IgD-negative memory B cell (primary cell): ENCODE measurements around the gene GRHL1. TPM values are rescaled to one million over a fixed set of nuclear protein-coding genes. Genes with fewer than 3 reads are reported as not detected.

Experiments
- H3K27ac Mint-ChIP-seq, 3 donors: one replicate each; pipeline ENCODE4 v1.8.0; 2020 to 2022; ENCODE audit warnings: mild to moderate bottlenecking in 3 of 3, mixed read lengths in 3 of 3, moderate library complexity in 1 of 3
- H3K27me3 Mint-ChIP-seq: one replicate; pipeline ENCODE4 v1.8.0; 2021; ENCODE audit warnings: mixed read lengths
- H3K36me3 Mint-ChIP-seq: one replicate; pipeline ENCODE4 v1.8.0; 2020; ENCODE audit warnings: mild to moderate bottlenecking, mixed read lengths
- H3K4me1 Mint-ChIP-seq, 3 donors: one replicate each; pipeline ENCODE4 v1.8.0; 2020 to 2022; ENCODE audit warnings: mixed read lengths in 3 of 3, mild to moderate bottlenecking in 1 of 3
- H3K4me3 Mint-ChIP-seq, 4 donors: one replicate each; pipeline ENCODE4 v1.8.0; 2020 to 2022; ENCODE audit warnings: mild to moderate bottlenecking in 4 of 4, mixed read lengths in 4 of 4, moderate library complexity in 3 of 4
- H3K9me3 Mint-ChIP-seq, 3 donors: one replicate each; pipeline ENCODE4 v1.8.0; 2020 to 2021; ENCODE audit warnings: mixed read lengths in 3 of 3, mild to moderate bottlenecking in 1 of 3
- polyA plus RNA-seq: library from polyadenylated mRNA; unstranded; fragments of 300-500 nt; fragmentation: Illumina TruSeq; gene quantifications from one replicate; pipeline ENCODE4 v1.2.3, GENCODE V29; 2021

The GRHL1 gene
- polyA plus RNA-seq, 1 donor from 2014 or later: 0.16 TPM

DNA sequence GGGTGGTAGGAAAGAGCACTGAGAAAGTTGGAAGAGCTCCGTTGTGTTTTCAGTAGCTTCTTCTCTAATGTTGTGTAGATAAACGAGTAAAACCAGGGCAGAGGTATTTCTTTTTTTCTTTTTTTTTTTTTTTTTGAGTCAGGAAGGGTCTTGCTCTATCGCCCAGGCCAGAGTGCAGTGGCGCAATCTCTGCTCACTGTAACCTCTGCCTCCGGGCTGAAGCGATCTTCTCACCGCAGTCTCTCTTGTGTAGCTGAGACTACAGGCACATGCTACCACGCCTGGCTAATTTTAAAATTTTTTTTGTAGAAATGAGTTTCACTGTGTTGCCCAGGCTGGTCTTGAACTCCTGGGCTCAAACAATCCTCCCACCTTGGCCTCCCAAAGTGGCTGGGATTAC lies 6.6 kb downstream of the GRHL1 start:
- peaks cover 0 to under 1% (median 0%) of the 10 kb centered on the region in 3 donors for H3K4me1 Mint-ChIP-seq
- H3K4me3 Mint-ChIP-seq: no peak overlapping the region
- peaks cover 17% of the 10 kb centered on the region for H3K27me3 Mint-ChIP-seq
- no peaks in the 10 kb centered on the region for H3K9me3 Mint-ChIP-seq
- no peak overlapping the region for H3K27ac Mint-ChIP-seq
- peaks cover 2% of the 10 kb centered on the region for H3K36me3 Mint-ChIP-seq

DNA sequence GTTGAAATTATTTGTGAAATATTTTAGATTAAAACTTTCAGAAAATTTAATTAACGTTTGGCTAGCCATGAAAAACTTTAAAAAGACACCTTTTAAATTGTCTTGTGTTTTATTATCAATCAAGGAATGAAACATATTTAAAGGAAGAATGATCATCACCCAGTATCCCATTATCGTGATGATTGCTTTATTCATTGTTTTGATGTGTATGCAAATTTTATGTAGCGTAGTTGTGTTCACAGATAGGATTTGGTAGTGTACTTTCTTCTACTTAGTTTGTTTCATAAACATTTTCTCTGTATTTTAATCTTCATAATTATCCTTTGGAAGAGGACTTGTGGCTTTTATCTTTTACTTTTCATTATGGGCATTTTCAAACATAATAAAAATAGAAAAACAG lies 7.8 kb downstream of the GRHL1 start:
- H3K4me1 Mint-ChIP-seq: no peaks in the 10 kb centered on the region
- peaks cover 14% of the 10 kb centered on the region for H3K27me3 Mint-ChIP-seq
- peaks cover 2% of the 10 kb centered on the region for H3K36me3 Mint-ChIP-seq
- no peak overlapping the region for H3K27ac Mint-ChIP-seq
- no peak overlapping the region for H3K4me3 Mint-ChIP-seq
- no peaks in the 10 kb centered on the region for H3K9me3 Mint-ChIP-seq

DNA sequence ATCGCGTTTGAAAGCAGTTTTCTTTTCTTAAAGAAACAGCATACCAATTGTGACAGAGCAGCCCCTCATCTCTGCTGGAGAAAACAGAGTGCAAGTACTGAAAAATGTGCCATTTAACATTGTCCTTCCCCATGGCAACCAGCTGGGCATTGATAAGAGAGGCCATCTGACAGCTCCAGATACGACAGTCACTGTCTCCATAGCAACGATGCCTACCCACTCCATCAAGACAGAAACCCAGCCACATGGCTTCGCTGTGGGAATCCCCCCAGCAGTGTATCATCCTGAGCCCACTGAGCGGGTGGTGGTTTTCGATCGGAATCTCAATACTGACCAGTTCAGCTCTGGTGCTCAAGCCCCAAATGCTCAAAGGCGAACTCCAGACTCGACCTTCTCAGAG lies 9.5 kb downstream of the GRHL1 start:
- peaks cover 2% of the 10 kb centered on the region for H3K36me3 Mint-ChIP-seq
- no peak overlapping the region for H3K4me3 Mint-ChIP-seq
- H3K4me1 Mint-ChIP-seq: peaks cover 5 to 7% (median 5%) of the 10 kb centered on the region in 3 donors
- H3K27me3 Mint-ChIP-seq: peaks cover 4% of the 10 kb centered on the region
- no peak overlapping the region for H3K27ac Mint-ChIP-seq
- H3K9me3 Mint-ChIP-seq: no peaks in the 10 kb centered on the region

DNA sequence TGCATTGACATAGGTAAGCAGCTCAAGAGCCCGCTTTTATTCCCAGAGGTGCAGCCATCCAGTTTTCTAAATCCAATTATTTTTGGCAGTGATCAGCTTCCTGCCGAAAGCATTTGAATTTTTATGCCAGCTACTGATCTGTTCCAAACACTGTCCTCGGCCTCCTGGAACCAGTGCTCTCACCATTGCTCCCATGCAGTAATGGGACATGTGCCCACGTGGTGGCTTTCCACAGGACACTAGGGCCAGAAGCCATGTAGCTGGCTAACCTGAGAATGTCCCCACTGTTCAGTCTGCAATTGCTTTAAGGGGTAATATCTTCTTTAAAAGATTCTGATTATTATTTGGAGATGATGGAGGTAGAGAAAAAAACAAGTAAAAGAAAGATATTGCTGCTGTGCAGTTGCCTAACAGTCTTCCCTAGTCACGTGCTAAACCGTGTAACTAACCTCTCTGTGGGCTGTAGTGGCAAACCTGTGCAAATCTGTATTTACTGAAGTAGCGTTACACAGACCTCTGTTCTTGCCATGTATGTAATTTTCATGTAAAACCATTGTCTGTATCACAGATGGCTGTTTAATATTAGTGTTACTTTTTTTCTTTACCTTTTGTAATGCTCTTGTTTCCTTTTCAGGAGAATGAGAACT lies 13.0 kb downstream of the GRHL1 start:
- H3K36me3 Mint-ChIP-seq: peaks cover 2% of the 10 kb centered on the region
- H3K9me3 Mint-ChIP-seq: no peaks in the 10 kb centered on the region
- no peaks in the 10 kb centered on the region for H3K27me3 Mint-ChIP-seq
- H3K4me1 Mint-ChIP-seq: peaks cover 11 to 19% (median 17%) of the 10 kb centered on the region in 3 donors
- peak overlapping the region in 1 of 3 donors; percentile 82 for H3K27ac Mint-ChIP-seq
- no peak overlapping the region for H3K4me3 Mint-ChIP-seq

DNA sequence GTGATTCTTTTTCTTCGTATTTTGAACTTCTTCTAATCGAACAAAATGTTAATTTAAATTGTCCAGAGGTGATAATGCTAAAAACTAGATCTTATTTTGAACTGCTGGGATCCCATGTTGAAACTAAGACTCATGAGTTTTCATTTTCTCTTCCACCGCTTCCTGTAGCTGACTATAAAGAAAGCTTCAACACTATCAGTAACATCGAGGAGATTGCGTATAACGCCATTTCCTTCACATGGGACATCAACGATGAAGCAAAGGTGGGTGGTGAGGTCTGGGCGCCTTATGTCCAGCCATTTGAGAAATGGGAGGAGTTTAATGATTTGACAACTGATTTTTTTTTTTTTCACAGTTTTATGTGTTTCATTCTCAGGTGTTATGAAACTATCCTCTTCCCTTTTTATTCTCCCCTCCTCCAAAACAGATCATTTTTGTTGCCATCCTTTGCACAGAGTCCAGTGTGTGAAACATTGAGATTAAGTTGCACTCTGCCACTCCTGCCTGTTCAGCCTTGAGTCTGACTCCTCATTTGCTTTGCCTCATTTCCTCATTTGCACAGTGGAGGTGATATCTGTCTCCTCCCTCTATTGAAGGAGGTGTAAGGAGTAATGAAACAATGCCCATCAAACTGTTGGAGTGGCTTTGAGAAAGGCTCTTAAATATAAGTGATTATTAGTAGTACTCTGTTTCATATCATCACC lies 13.8 kb downstream of the GRHL1 start:
- Mint-ChIP-seq H3K9me3 (no peaks in the 10 kb centered on the region), H3K36me3 (peaks cover 2% of the 10 kb centered on the region), H3K4me3 (peak overlapping the region in 1 of 4 donors; percentile 75), H3K27me3 (no peaks in the 10 kb centered on the region), H3K27ac (peak overlapping the region in 1 of 3 donors; percentile 82), H3K4me1 (peaks cover 11 to 19% (median 17%) of the 10 kb centered on the region in 3 donors)

DNA sequence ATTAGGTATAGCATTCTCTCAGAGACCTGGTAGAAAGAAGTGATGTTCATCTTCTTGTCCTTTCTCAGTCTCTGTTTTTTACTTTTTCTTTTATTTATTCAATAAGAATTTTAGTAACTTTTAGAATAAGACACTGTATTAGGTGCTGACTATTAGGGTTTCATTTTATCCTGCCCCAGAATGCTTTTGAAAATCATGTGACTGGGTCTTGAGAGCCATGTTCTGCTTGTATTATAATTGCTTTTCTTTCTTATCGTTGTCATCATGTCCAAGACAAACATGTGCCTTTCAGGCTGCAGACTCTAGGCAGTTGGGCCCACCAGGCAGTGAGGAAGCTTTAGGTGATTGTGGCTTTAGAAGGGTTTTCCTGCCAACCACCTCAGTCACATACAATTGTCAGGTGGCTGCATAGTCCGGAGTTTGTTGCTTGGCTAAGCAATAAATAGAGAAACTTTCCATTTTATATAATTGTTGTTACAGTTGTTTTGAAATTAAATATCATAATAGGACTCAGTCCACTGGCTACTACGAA lies 15.1 kb downstream of the GRHL1 start:
- Mint-ChIP-seq H3K4me1 (peaks cover 11 to 19% (median 17%) of the 10 kb centered on the region in 3 donors), H3K27me3 (no peaks in the 10 kb centered on the region), H3K36me3 (peaks cover 2% of the 10 kb centered on the region), H3K27ac (peak overlapping the region in 1 of 3 donors; percentile 4), H3K9me3 (no peaks in the 10 kb centered on the region), H3K4me3 (no peak overlapping the region)

DNA sequence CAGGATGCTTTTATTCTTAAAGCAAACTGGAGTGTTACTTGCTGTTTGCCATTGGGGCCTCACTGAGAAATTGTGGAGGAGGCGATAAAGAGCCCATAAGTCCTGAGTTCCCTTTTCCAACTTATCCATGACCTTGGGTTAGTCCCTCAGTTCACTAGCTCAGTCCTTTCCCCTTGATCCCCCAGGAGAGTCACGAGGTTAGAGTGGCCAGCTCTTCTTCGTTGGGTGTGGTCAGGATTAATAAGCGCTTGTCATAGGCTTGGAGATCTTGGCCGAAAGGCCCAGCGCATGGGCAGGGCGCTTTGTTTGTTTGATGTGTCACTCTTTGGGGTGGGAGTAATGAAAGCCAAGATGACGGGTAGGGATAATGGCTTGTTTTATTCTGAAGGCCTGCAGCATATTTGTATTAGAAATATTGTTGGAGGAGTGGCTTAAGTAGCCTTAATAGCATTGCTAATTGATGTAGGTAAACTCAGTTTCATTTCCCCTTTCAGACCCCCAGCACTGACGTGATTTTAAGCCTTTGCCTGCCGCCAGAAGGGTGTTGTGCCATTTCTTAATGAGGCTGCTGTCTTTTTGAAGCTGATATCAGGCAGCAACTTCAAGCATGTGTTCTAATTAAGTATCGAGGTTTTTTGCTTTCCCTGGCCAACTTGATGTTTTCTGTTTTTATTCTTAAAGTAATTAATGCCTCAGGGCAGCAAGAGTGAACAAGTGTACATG lies 15.7 kb downstream of the GRHL1 start:
- Mint-ChIP-seq H3K9me3 (no peaks in the 10 kb centered on the region), H3K4me3 (no peak overlapping the region), H3K36me3 (no peaks in the 10 kb centered on the region), H3K27ac (no peak overlapping the region), H3K27me3 (no peaks in the 10 kb centered on the region), H3K4me1 (peaks cover 11 to 19% (median 17%) of the 10 kb centered on the region in 3 donors)

DNA sequence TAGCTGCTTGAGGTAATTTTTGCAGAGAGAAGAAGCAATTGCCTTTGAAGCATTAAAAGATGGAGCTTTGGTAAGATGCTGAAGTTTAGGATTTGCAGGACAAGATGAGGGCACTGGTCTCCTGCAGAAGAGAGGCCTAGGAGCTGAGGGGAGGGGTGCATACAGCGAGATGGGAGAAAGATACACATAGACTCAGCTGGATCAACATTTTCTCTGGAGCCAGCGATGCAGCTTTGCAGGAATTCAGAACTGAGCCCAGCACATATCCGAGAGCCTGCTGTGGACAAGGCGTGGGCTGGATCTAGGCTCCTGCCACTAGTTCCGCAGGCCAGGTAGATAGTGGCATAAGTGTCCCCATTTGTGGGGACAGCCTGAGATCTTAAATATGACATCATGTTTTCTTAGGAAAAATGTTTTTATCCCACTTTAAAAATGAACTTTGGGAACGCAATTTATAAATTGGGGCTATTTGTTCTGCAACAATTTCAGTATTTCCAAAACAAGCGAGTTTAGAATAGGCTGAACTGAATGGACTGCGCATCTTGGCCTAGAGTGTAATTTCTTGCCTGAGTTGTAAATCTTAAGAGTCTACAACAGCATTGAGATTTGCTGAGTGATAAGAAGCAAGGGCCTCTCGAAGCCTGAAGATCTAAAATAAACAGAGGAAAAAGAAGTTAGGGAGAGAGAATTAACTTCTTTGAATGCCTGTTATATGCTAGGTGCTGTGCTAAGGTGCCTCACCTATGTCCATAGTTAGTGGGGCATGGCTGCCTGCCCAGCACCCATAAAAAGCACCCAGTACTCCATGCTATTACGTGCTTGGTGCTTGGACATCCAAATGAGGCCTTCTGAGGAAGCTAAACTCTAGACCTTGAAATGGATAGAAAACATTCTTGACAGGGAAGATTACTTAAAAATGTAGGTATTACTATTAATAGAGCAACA lies 17.3 kb downstream of the GRHL1 start:
- H3K4me3 Mint-ChIP-seq: no peak overlapping the region
- H3K36me3 Mint-ChIP-seq: no peaks in the 10 kb centered on the region
- no peaks in the 10 kb centered on the region for H3K9me3 Mint-ChIP-seq
- H3K27ac Mint-ChIP-seq: no peak overlapping the region
- peaks cover 11 to 19% (median 17%) of the 10 kb centered on the region in 3 donors for H3K4me1 Mint-ChIP-seq
- H3K27me3 Mint-ChIP-seq: peaks cover 5% of the 10 kb centered on the region

DNA sequence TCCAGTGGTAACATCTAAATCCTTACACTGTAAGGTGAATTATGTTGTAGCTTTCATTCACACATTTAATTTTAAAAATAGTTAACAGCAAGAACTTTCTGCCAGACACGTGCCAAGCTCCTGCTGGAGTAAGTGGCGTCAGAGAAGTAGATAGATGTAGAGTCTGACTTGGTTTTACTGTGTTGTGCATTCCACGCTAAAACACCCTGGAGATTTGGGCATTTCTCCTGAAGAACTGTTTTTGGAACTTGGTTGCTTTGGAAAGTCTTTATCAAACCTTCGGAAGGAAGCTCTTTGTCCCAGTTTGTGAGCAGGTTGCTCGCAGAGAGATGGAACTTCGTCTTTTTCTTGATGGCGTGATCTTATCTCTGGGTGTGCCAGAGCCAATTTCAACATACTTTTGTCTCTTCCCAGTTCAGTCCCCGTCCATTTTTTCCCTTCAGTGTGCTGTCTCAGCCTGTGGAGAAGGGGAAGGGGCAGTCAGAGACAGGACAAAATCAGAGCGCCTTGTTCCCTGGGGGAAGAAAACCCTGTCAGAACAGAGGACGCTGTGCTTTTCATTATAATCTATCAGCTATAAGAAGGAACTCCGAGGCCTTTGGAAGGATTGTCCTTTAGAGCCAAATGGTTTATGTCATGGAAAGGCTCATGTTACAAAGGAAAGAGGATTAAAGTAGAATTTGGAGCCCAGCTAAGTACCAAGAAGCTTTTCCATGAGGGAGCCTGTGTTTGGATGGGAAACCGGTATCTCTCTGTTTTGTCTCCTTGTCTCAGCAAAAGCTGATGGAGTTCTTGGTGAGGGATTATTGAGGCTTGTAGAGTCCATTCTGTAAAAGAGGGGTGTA lies 18.9 kb downstream of the GRHL1 start:
- Mint-ChIP-seq H3K27me3 (peaks cover 6% of the 10 kb centered on the region), H3K9me3 (no peaks in the 10 kb centered on the region), H3K27ac (no peak overlapping the region), H3K4me1 (peaks cover 8 to 14% (median 10%) of the 10 kb centered on the region in 3 donors), H3K4me3 (no peak overlapping the region), H3K36me3 (peaks cover 2% of the 10 kb centered on the region)

DNA sequence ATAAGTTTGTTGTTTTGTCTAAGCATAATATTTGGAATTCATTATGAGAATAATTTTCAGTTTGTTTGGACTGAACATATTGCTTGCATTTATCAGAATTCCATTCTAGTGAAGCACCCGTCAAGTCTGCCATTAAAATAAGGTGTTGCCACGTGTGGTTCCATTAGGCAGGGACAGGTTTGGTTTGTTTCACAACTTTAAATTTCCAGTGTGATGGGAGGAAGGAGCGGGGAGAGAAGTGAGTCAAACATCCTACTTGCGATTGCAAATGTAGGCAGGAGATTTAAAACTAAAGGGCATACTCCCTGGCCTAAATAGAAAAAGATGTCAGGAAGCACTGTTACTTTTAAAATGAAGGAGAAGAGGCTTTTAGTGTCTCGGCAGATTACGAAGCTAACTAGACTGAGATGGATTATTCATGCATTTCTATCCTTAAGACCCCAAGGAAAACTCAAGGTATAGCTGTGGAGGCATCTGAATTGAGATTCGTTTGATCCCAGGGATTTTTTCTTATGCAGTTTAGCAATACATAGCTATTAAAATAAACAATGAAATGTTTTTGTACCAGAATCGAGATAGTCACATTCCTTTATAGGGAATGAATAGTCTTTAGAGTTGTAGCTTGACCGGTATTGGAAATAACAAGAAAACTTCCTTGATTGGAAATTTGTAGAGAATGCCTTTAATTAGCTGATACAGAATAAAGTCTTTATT lies 19.8 kb downstream of the GRHL1 start:
- peaks cover 6 to 13% (median 10%) of the 10 kb centered on the region in 3 donors for H3K4me1 Mint-ChIP-seq
- H3K27me3 Mint-ChIP-seq: peaks cover 6% of the 10 kb centered on the region
- H3K36me3 Mint-ChIP-seq: peaks cover 2% of the 10 kb centered on the region
- no peaks in the 10 kb centered on the region for H3K9me3 Mint-ChIP-seq
- H3K4me3 Mint-ChIP-seq: no peak overlapping the region
- H3K27ac Mint-ChIP-seq: peak overlapping the region in 1 of 3 donors; percentile 25

DNA sequence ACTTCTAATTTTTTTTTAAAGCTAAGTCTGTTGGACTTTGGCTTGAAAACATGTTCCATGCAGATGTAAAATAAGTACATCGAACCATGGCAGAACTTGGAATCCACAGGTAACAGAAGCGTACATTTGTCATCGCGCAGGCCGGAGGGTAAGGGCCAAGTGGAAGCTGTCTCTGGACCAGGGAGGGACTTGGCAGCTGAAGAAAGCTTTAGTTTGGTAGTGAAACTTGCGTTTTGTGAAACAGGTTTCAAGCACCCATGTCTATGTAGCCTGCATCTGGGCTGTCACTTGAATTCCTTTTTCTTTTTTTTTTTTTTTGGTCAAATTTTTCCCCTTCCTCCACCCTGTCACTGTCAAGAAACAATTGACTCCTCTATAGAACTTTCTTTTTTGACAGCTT lies 20.4 kb downstream of the GRHL1 start:
- H3K27ac Mint-ChIP-seq: no peak overlapping the region
- no peaks in the 10 kb centered on the region for H3K9me3 Mint-ChIP-seq
- H3K36me3 Mint-ChIP-seq: peaks cover 2% of the 10 kb centered on the region
- peaks cover 12% of the 10 kb centered on the region for H3K27me3 Mint-ChIP-seq
- H3K4me3 Mint-ChIP-seq: no peak overlapping the region
- H3K4me1 Mint-ChIP-seq: peaks cover 6 to 13% (median 10%) of the 10 kb centered on the region in 3 donors

DNA sequence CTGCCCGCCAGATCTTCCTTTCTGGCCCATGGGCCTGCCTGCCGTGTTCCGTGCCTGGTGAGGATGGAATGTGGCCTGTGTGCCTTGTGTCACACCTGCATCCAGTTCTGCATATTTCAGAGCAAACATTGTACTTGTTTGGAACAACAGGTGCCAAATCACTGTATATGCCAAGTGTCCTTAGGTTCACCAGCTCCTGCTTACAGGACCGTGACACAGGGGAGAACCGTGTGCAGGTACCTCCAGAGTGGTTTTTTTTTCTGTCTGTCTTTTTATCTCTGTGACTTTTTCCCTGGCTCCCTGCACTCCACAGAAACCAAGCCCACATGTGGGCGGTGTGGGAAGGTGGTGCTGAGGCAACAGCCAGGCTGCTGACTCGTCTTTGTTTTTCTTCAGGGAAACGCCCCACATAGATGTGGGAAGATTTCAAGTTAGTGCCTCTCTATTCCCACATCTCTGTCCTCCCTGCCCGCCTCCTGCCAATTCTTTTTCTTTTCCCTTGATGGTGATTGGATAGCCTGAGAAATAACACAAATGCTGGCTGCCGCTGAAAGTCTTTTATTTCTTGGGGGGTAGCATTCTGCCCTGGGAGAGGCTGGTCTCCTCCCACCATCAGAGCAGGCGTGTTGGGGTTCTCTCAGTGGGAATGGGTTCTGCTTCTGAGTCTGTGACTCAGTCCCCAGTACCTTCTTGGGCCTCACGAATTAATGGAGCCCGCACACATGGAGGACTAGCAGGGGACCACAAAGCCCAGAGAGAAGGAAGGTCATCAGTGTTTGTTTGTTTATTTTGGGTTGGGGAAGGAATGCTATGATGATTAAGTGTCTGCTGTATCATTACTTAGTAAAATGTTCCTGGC lies 21.4 kb downstream of the GRHL1 start:
- H3K27me3 Mint-ChIP-seq: peaks cover 12% of the 10 kb centered on the region
- peaks cover 0 to 6% (median under 1%) of the 10 kb centered on the region in 3 donors for H3K4me1 Mint-ChIP-seq
- H3K27ac Mint-ChIP-seq: no peak overlapping the region
- H3K4me3 Mint-ChIP-seq: no peak overlapping the region
- peaks cover 2% of the 10 kb centered on the region for H3K36me3 Mint-ChIP-seq
- H3K9me3 Mint-ChIP-seq: peaks cover 0 to 1% (median under 1%) of the 10 kb centered on the region in 3 donors
